Measurements from ENCODE around the gene PTPRT. TPM values are rescaled to one million over a fixed set of nuclear protein-coding genes. Genes with fewer than 3 reads are reported as not detected.

PTPRT gene
- total RNA-seq, 1 experiment from 2014 or later = 0.13 TPM

- no peak overlapping the region for H4K5ac ChIP-seq (ENCODE audit: insufficient read length, low read depth, low read length)
- no peaks in the 10 kb centered on the region for H3K27me3 ChIP-seq (ENCODE audit: insufficient read depth, low read length)
- H4K20me1 ChIP-seq (ENCODE audit: control insufficient read depth, insufficient read depth, insufficient read length) = no peaks in the 10 kb centered on the region
- H3K18ac ChIP-seq (ENCODE audit: insufficient read length, low read depth, low read length) = no peak overlapping the region
- H2BK5ac ChIP-seq (ENCODE audit: insufficient read length, low read length) = no peak overlapping the region
- H3K79me1 ChIP-seq (ENCODE audit: insufficient read depth, low read depth, low read length, poor library complexity, severe bottlenecking) = no peaks in the 10 kb centered on the region
- H3K23me2 ChIP-seq (ENCODE audit: insufficient read length, low read depth, low read length, poor library complexity, severe bottlenecking) = no peaks in the 10 kb centered on the region
- no peak overlapping the region for H3K27ac ChIP-seq (ENCODE audit: insufficient read length, low read depth, low read length)
- H3K9me3 Mint-ChIP-seq = no peaks in the 10 kb centered on the region
- H4K8ac ChIP-seq (replicated peaks; ENCODE audit: insufficient read length, low read depth, low read length) = no peak overlapping the region
- H2BK120ac ChIP-seq (ENCODE audit: low read depth, low read length, poor library complexity, severe bottlenecking) = no peak overlapping the region
- no CpG with 5 or more reads among the region's 6 CpGs for WGBS (ENCODE audit: extremely low coverage, insufficient read length, low lambda C conversion rate)
- no peak overlapping the region for H4K91ac ChIP-seq (ENCODE audit: insufficient read length, low read depth, low read length)
- H2BK12ac ChIP-seq (ENCODE audit: insufficient read length, low read depth, low read length) = no peak overlapping the region
- no peak for TF ChIP-seq CTCF (conservative IDR thresholded peaks at IDR 0.05)
- no peak overlapping the region for H2BK20ac ChIP-seq (ENCODE audit: low read depth, low read length, poor library complexity, severe bottlenecking)
- no peak overlapping the region for H2AFZ ChIP-seq (ENCODE audit: low read length)
- no peaks in the 10 kb centered on the region for H3K79me2 ChIP-seq (ENCODE audit: insufficient read depth, low read length)
- H3K36me3 Mint-ChIP-seq (ENCODE audit: insufficient read depth in 1 of 3, low read depth in 3 of 3) = no peaks in the 10 kb centered on the region
- H2BK15ac ChIP-seq (ENCODE audit: low read depth, low read length) = no peak overlapping the region
- H3K4me3 Mint-ChIP-seq = no peak overlapping the region
- no peak overlapping the region for H3T11ph ChIP-seq (ENCODE audit: low read length)
- H3K4me1 Mint-ChIP-seq = peaks cover 7 to 11% of the 10 kb centered on the region in 2 experiments
- H3K27ac Mint-ChIP-seq = no peak overlapping the region
- DNase-seq = no peak
- H3K4me1 ChIP-seq (ENCODE audit: insufficient read depth, low read length) = no peaks in the 10 kb centered on the region
- H3K4ac ChIP-seq (ENCODE audit: low read depth, low read length) = no peak overlapping the region
- H3K23ac ChIP-seq (ENCODE audit: insufficient read length, low read depth, low read length) = no peak overlapping the region
- no peak overlapping the region for H3K56ac ChIP-seq (ENCODE audit: insufficient read length, low read depth, low read length)
- no peak overlapping the region for H3K9ac ChIP-seq (ENCODE audit: extremely low read depth, insufficient read length, low read length)
- H3K4me2 ChIP-seq (ENCODE audit: insufficient read depth, insufficient read length, low read length) = no peak overlapping the region
- peaks cover 5% of the 10 kb centered on the region for H3K9me3 ChIP-seq (ENCODE audit: control insufficient read depth, low read depth, low read length)
- no peak overlapping the region for H3K14ac ChIP-seq (ENCODE audit: insufficient read depth, low read length)
- H2AK5ac ChIP-seq (ENCODE audit: insufficient read length, low read length) = no peak overlapping the region
- peaks cover 6% of the 10 kb centered on the region for H3K27me3 Mint-ChIP-seq (ENCODE audit: low read depth)
Measured at GRCh38 chr20:42366626-42367025, 823.1 kb downstream of the PTPRT start.
